ENCODE data around the gene PCSK6. TPM values are rescaled to one million over a fixed set of nuclear protein-coding genes. Genes with fewer than 3 reads are reported as not detected.

Gene PCSK6
- total and polyA plus RNA-seq, 2 of the 8 experiments (the other 6 are each of a cell fraction or from before 2014, with no cell fraction given): 1.9 to 4.0 TPM

GRCh38 chr15:101449471-101450402 is 39.8 kb downstream of the PCSK6 start:
- Histone ChIP-seq H3K4ac (replicated peaks; ENCODE audit: insufficient read length, low read depth, low read length) (no peak overlapping the region), H2BK20ac (ENCODE audit: low read length) (no peak overlapping the region), H2BK12ac (ENCODE audit: low read depth, low read length) (no peak overlapping the region), H2BK15ac (ENCODE audit: low read length) (no peak overlapping the region), H3K27me3 (replicated peaks in 1 of 4; ENCODE audit: control insufficient read depth in 3 of 4, extremely low read depth in 1 of 4, insufficient read depth in 3 of 4, low read length in 3 of 4) (no peaks in the 10 kb centered on the region), H3K9me3 (ENCODE audit: insufficient read depth in 2 of 2, low read depth in 1 of 2, low read length in 1 of 2) (no peaks in the 10 kb centered on the region), H3K4me3 (ENCODE audit: extremely low read depth in 1 of 4, insufficient read depth in 2 of 4, low read depth in 3 of 4, low read length in 4 of 4) (no peak overlapping the region), H3K79me1 (ENCODE audit: low read depth, low read length) (no peaks in the 10 kb centered on the region), H2BK120ac (replicated peaks; ENCODE audit: low read depth, low read length) (no peak overlapping the region), H2AFZ (ENCODE audit: low read length) (no peak overlapping the region), H4K5ac (ENCODE audit: insufficient read length, low read depth, low read length) (no peak overlapping the region), H3K27ac (ENCODE audit: low read depth, low read length) (no peak overlapping the region), H3K23me2 (ENCODE audit: low read depth, low read length) (no peaks in the 10 kb centered on the region), H4K8ac (ENCODE audit: extremely low read depth, insufficient read depth, low read length) (no peak overlapping the region), H3K4me2 (ENCODE audit: insufficient read depth in 1 of 2, low read depth in 2 of 2, low read length in 2 of 2) (no peak overlapping the region), H3K56ac (replicated peaks; ENCODE audit: insufficient read length, low read depth, low read length) (no peak overlapping the region), H3K79me2 (ENCODE audit: control insufficient read depth in 1 of 2, insufficient read depth in 2 of 2, low read length in 2 of 2) (no peaks in the 10 kb centered on the region), H3K18ac (ENCODE audit: extremely low read depth, low read length) (no peak overlapping the region), H2AK5ac (ENCODE audit: low read depth, low read length) (no peak overlapping the region), H3K36me3 (ENCODE audit: control insufficient read depth in 2 of 4, insufficient read depth in 4 of 4, low read length in 3 of 4) (no peaks in the 10 kb centered on the region), H3K9ac (replicated peaks in 1 of 4; ENCODE audit: extremely low read depth in 1 of 4, low read depth in 3 of 4, low read length in 3 of 4) (no peak overlapping the region), H2BK5ac (ENCODE audit: low read depth, low read length) (no peak overlapping the region; the same call in 1 of the 2 replicates), H3K23ac (ENCODE audit: insufficient read length) (no peak overlapping the region), H3K4me1 (replicated peaks in 1 of 4; ENCODE audit: control insufficient read depth in 3 of 4, insufficient read depth in 4 of 4, low read length in 3 of 4) (peaks cover 0 to 10% (median 1%) of the 10 kb centered on the region in 4 experiments; a peak in 3 of 7 replicates), H3K14ac (ENCODE audit: insufficient read length) (no peak overlapping the region), H4K20me1 (replicated peaks in 1 of 2; ENCODE audit: control insufficient read depth in 1 of 2, insufficient read depth in 2 of 2, low read length in 2 of 2) (no peaks in the 10 kb centered on the region), H4K91ac (replicated peaks; ENCODE audit: insufficient read length, low read length) (no peak overlapping the region)
- CTCF ChIA-PET (ENCODE audit: partially characterized antibody): interaction anchor here (0.7 to 1.3 kb wide), 2 partner anchors 10 to 51 kb away, joined by 3 read pairs; no protein-coding TSS in a partner anchor
- 88% methylated on average over 21 of the region's 21 CpGs; no CpG with 5 or more reads in 1 of the 2 experiments for WGBS, 2 experiments (ENCODE audit: extremely low coverage in 1 of 2, insufficient coverage in 1 of 2, insufficient read length in 1 of 2, insufficient replicate concordance in 2 of 2, low coverage in 1 of 2, low lambda C conversion rate in 2 of 2, missing lambda C conversion rate in 1 of 2)
- DNase-seq (ENCODE audit: low read depth in 1 of 2, low spot score in 2 of 2): no peak
- no peak for FAIRE-seq
- POLR2A ChIA-PET (ENCODE audit: partially characterized antibody): interaction anchor here (1.4 kb wide), 1 partner anchor 40 kb away, joined by 3 read pairs; the partner anchor contains the start of gene PCSK6
- TF ChIP-seq NRF1 (IDR thresholded peaks at IDR 0.05; ENCODE audit: low read depth, low read length) (no peak), SUZ12 (IDR thresholded peaks at IDR 0.05; ENCODE audit: low read length) (no peak), NANOG (IDR thresholded peaks at IDR 0.05; ENCODE audit: insufficient read depth, low read depth, low read length, poor library complexity, severe bottlenecking) (no peak), EGR1 (IDR thresholded peaks at IDR 0.05; ENCODE audit: borderline replicate concordance, low read depth, low read length) (no peak), EP300 (IDR thresholded peaks at IDR 0.05; ENCODE audit: borderline replicate concordance in 1 of 2, low read depth in 2 of 2, low read length in 2 of 2) (no peak), POLR2AphosphoS5 (IDR thresholded peaks at IDR 0.05; ENCODE audit: low read depth, low read length) (no peak), RAD21 (IDR thresholded peaks at IDR 0.05 in 1 of 2, conservative IDR thresholded peaks at IDR 0.05 in 1 of 2; ENCODE audit: low read depth in 2 of 2, low read length in 2 of 2) (no peak), BCL11A (IDR thresholded peaks at IDR 0.05; ENCODE audit: low read depth in 2 of 2, low read length in 2 of 2) (no peak), CBX8 (IDR thresholded peaks at IDR 0.05; ENCODE audit: borderline replicate concordance, low read depth, low read length) (no peak), JUND (IDR thresholded peaks at IDR 0.05; ENCODE audit: low read length) (no peak), CEBPB (IDR thresholded peaks at IDR 0.05; ENCODE audit: low read depth, low read length) (no peak)

Measured in H1 (cell line).